Stimulated activated memory B cell treated with anti-CD40 and anti-IgM and Interleukin-4, amounts not matched to agents 10 μg/mL and 1 μg/mL and 100 μg/mL, for 72 hours (primary cell): Measurements from ENCODE around the gene ACACA.
A peak's percentile ranks its signal among the peaks of the same experiment; 100 is the strongest.
"Not testable (repeated sequence)": the region's sequence is repeated elsewhere in the genome, so short reads cannot be mapped to it uniquely, and the experiment has no call there.

ENCODE experiments used
- ATAC-seq: fragments of 150-1000 bp; cut with Tn5 transposase; 2 replicates; pipeline ENCODE4 v1.10.0; 2021
- H3K27ac Mint-ChIP-seq: one replicate; pipeline ENCODE4 v1.8.0; 2022; ENCODE audit warnings: mild to moderate bottlenecking, mixed read lengths
- H3K27me3 Mint-ChIP-seq: one replicate; pipeline ENCODE4 v1.8.0; 2022; ENCODE audit warnings: mixed read lengths
- H3K36me3 Mint-ChIP-seq: one replicate; pipeline ENCODE4 v1.8.0; 2022; ENCODE audit warnings: mixed read lengths
- H3K4me1 Mint-ChIP-seq: one replicate; pipeline ENCODE4 v1.8.0; 2022; ENCODE audit warnings: mixed read lengths
- H3K4me3 Mint-ChIP-seq: one replicate; pipeline ENCODE4 v1.8.0; 2022; ENCODE audit warnings: mild to moderate bottlenecking, moderate library complexity, mixed read lengths
- H3K9me3 Mint-ChIP-seq: one replicate; pipeline ENCODE4 v1.8.0; 2022; ENCODE audit warnings: mixed read lengths

Gene ACACA

GRCh38 chr17:37406635-37407461 is at the start of gene ACACA, which contains the start of gene TADA2A:
Gene ACACA, minus strand, starts transcription at chr17:37406836. Its CDS starts 537 bp downstream, at chr17:37406299.
Gene TADA2A, plus strand, starts transcription at chr17:37406886. Its CDS starts 4,480 bp downstream, at chr17:37411366.
- peak within 1 kb of the TSS; percentile 98 for H3K27ac Mint-ChIP-seq
- peak; percentile 99 for ATAC-seq
- peaks cover 42% of the 10 kb centered on the region for H3K4me1 Mint-ChIP-seq
- H3K36me3 Mint-ChIP-seq, result peaks cover 19% of the 10 kb centered on the region
- no peaks in the 10 kb centered on the region for H3K27me3 Mint-ChIP-seq
- H3K9me3 Mint-ChIP-seq, result no peaks in the 10 kb centered on the region
- peak within 1 kb of the TSS; percentile 99 for H3K4me3 Mint-ChIP-seq

GRCh38 chr17:37450112-37450511 is 43.5 kb upstream of the ACACA start:
- Mint-ChIP-seq H3K27me3 (no peaks in the 10 kb centered on the region), H3K4me1 (no peaks in the 10 kb centered on the region), H3K27ac (no peak overlapping the region), H3K4me3 (no peak overlapping the region), H3K36me3 (peaks cover 51% of the 10 kb centered on the region), H3K9me3 (no peaks in the 10 kb centered on the region)
- no peak for ATAC-seq

- Mint-ChIP-seq H3K27me3 (no peaks in the 10 kb centered on the region), H3K4me1 (no peaks in the 10 kb centered on the region), H3K36me3 (peaks cover 59% of the 10 kb centered on the region), H3K9me3 (no peaks in the 10 kb centered on the region), H3K4me3 (no peak overlapping the region), H3K27ac (no peak overlapping the region)
- no peak for ATAC-seq
These were observed 41.0 kb upstream of the ACACA start for GRCh38 chr17:37447641-37448040.

GRCh38 chr17:37446027-37446426 is 39.4 kb upstream of the ACACA start:
- peaks cover 62% of the 10 kb centered on the region for H3K36me3 Mint-ChIP-seq
- ATAC-seq, result no peak
- H3K27ac Mint-ChIP-seq, result no peak overlapping the region
- H3K27me3 Mint-ChIP-seq, result no peaks in the 10 kb centered on the region
- no peak overlapping the region for H3K4me3 Mint-ChIP-seq
- no peaks in the 10 kb centered on the region for H3K9me3 Mint-ChIP-seq
- H3K4me1 Mint-ChIP-seq, result peaks cover 6% of the 10 kb centered on the region

- not testable (repeated sequence) for H3K9me3 Mint-ChIP-seq, H3K4me1 Mint-ChIP-seq, H3K4me3 Mint-ChIP-seq, H3K27ac Mint-ChIP-seq, H3K27me3 Mint-ChIP-seq
- H3K36me3 Mint-ChIP-seq, result peaks cover 53% of the 10 kb centered on the region
- peak; percentile 71 for ATAC-seq
These were observed 34.9 kb upstream of the ACACA start for GRCh38 chr17:37441369-37442014.

- Mint-ChIP-seq H3K4me1 (peaks cover 6% of the 10 kb centered on the region), H3K27ac (no peak overlapping the region), H3K9me3 (no peaks in the 10 kb centered on the region), H3K36me3 (peaks cover 52% of the 10 kb centered on the region), H3K4me3 (no peak overlapping the region), H3K27me3 (no peaks in the 10 kb centered on the region)
- no peak for ATAC-seq
These were observed 33.8 kb upstream of the ACACA start for GRCh38 chr17:37440424-37440823.

- H3K9me3 Mint-ChIP-seq, result no peaks in the 10 kb centered on the region
- H3K27ac Mint-ChIP-seq, result no peak overlapping the region
- H3K4me3 Mint-ChIP-seq, result no peak overlapping the region
- H3K27me3 Mint-ChIP-seq, result no peaks in the 10 kb centered on the region
- peaks cover 41% of the 10 kb centered on the region for H3K36me3 Mint-ChIP-seq
- no peak for ATAC-seq
- peaks cover 6% of the 10 kb centered on the region for H3K4me1 Mint-ChIP-seq
These were observed 31.5 kb upstream of the ACACA start for GRCh38 chr17:37438141-37438540.

- Mint-ChIP-seq H3K36me3 (peaks cover 27% of the 10 kb centered on the region), H3K4me1 (peaks cover 4% of the 10 kb centered on the region), H3K4me3 (no peak overlapping the region), H3K27me3 (no peaks in the 10 kb centered on the region), H3K27ac (no peak overlapping the region), H3K9me3 (no peaks in the 10 kb centered on the region)
- ATAC-seq, result no peak
These were observed 26.0 kb upstream of the ACACA start for GRCh38 chr17:37432671-37433070.

- Mint-ChIP-seq H3K27ac (no peak overlapping the region), H3K9me3 (no peaks in the 10 kb centered on the region), H3K36me3 (peaks cover 25% of the 10 kb centered on the region), H3K4me1 (peaks cover 4% of the 10 kb centered on the region), H3K4me3 (no peak overlapping the region), H3K27me3 (no peaks in the 10 kb centered on the region)
- no peak for ATAC-seq
These were observed 23.5 kb upstream of the ACACA start for GRCh38 chr17:37430051-37430627.

- Mint-ChIP-seq H3K36me3 (peaks cover 32% of the 10 kb centered on the region), H3K27me3 (no peaks in the 10 kb centered on the region), H3K27ac (no peak overlapping the region), H3K9me3 (no peaks in the 10 kb centered on the region), H3K4me1 (peaks cover 4% of the 10 kb centered on the region), H3K4me3 (no peak overlapping the region)
- no peak for ATAC-seq
These were observed 22.8 kb upstream of the ACACA start for GRCh38 chr17:37429453-37429852.

- Mint-ChIP-seq H3K4me1 (peaks cover 4% of the 10 kb centered on the region), H3K4me3 (no peak overlapping the region), H3K27me3 (no peaks in the 10 kb centered on the region), H3K9me3 (no peaks in the 10 kb centered on the region), H3K27ac (no peak overlapping the region), H3K36me3 (peaks cover 29% of the 10 kb centered on the region)
- no peak for ATAC-seq
These were observed 22.4 kb upstream of the ACACA start for GRCh38 chr17:37429039-37429438.

GRCh38 chr17:37425268-37425667 is 18.6 kb upstream of the ACACA start:
- Mint-ChIP-seq H3K27ac (no peak overlapping the region), H3K4me1 (peaks cover 3% of the 10 kb centered on the region)

GRCh38 chr17:37422971-37423625 is 16.5 kb upstream of the ACACA start:
- Mint-ChIP-seq H3K9me3 (no peaks in the 10 kb centered on the region), H3K4me1 (no peaks in the 10 kb centered on the region), H3K27me3 (no peaks in the 10 kb centered on the region), H3K36me3 (peaks cover 32% of the 10 kb centered on the region), H3K4me3 (no peak overlapping the region), H3K27ac (no peak overlapping the region)
- no peak for ATAC-seq

More at GRCh38 chr17:37425268-37425667, 18.6 kb upstream of the ACACA start:
- Mint-ChIP-seq H3K27me3 (no peaks in the 10 kb centered on the region), H3K4me3 (no peak overlapping the region), H3K9me3 (no peaks in the 10 kb centered on the region), H3K36me3 (peaks cover 30% of the 10 kb centered on the region)
- ATAC-seq, result no peak

- Mint-ChIP-seq H3K4me1 (peaks cover 16% of the 10 kb centered on the region), H3K36me3 (peaks cover 51% of the 10 kb centered on the region), H3K9me3 (no peaks in the 10 kb centered on the region), H3K27me3 (no peaks in the 10 kb centered on the region), H3K4me3 (no peak overlapping the region), H3K27ac (no peak overlapping the region)
- ATAC-seq, result no peak
These were observed 11.2 kb upstream of the ACACA start for GRCh38 chr17:37417852-37418251.

GRCh38 chr17:37413875-37414519 is 7.4 kb upstream of the ACACA start:
- Mint-ChIP-seq H3K36me3 (peaks cover 54% of the 10 kb centered on the region), H3K27me3 (no peaks in the 10 kb centered on the region), H3K4me3 (no peak overlapping the region), H3K9me3 (no peaks in the 10 kb centered on the region), H3K27ac (peak overlapping the region; percentile 11), H3K4me1 (peaks cover 22% of the 10 kb centered on the region)
- peak; percentile 59 for ATAC-seq
